Gastroesophageal sphincter (tissue), 4 donors: ENCODE measurements around the gene BMAL2. TPM values are rescaled to one million over a fixed set of nuclear protein-coding genes. Genes with fewer than 3 reads are reported as not detected.

Source experiments
- ATAC-seq: fragments of 150-250 bp; one replicate; pipeline ENCODE4 v1.9.1; 2016; ENCODE audit warnings: mild to moderate bottlenecking, moderate library complexity
- H3K27ac ChIP-seq, 4 donors: fragments of 200-600 bp; sonication (generic) in 3 of 4; 1 replicate in 3 of 4; 2 replicates in 1 of 4; pipeline ENCODE4 v1.5.1; 2016 to 2019
- H3K27me3 ChIP-seq: fragments of 200-600 bp; sonication (generic); one replicate; pipeline ENCODE4 v1.5.1; 2019
- H3K36me3 ChIP-seq, 2 donors: fragments of 200-600 bp; sonication (generic); one replicate each; pipeline ENCODE4 v1.5.1; 2019; ENCODE audit warnings: control low read depth in 1 of 2
- H3K4me1 ChIP-seq, 3 donors: fragments of 200-600 bp; sonication (generic); 1 replicate in 2 of 3; 2 replicates in 1 of 3; pipeline ENCODE4 v1.5.1; 2016 to 2019; ENCODE audit warnings: control low read depth in 2 of 3
- H3K4me3 ChIP-seq, 2 donors: fragments of 200-600 bp; sonication (generic); one replicate each; pipeline ENCODE4 v1.5.1; 2019; ENCODE audit warnings: mild to moderate bottlenecking in 1 of 2, moderate library complexity in 1 of 2
- H3K9me3 ChIP-seq, 3 donors: fragments of 200-600 bp; sonication (generic); one replicate each; pipeline ENCODE4 v1.5.1; 2017 to 2019; ENCODE audit warnings: control low read depth in 2 of 3
- EP300 ChIP-seq: sonication (generic); formaldehyde crosslinking; IDR thresholded peaks from one replicate; pipeline ENCODE4 v1.6.1; 2017; ENCODE audit warnings: antibody characterized with exemption, mild to moderate bottlenecking
- POLR2A ChIP-seq, 2 donors: fragments of 450-650 bp; IDR thresholded peaks; one replicate each; pipeline ENCODE4 v1.6.1; 2017; ENCODE audit warnings: antibody characterized with exemption in 2 of 2, mild to moderate bottlenecking in 2 of 2, moderate library complexity in 1 of 2
- POLR2AphosphoS5 ChIP-seq: sonication (generic); formaldehyde crosslinking; IDR thresholded peaks from one replicate; pipeline ENCODE4 v1.6.1; 2017; ENCODE audit warnings: antibody characterized with exemption
- WGBS, 2 donors: methylation state at CpG; one replicate each; pipeline ENCODE4 v1.1.5; 2018; ENCODE audit warnings: low coverage in 1 of 2; 5-methylcytosine and 5-hydroxymethylcytosine counted together
- total RNA-seq, 4 donors: library from RNA; depleted of rRNA; stranded (reverse); fragments of >200 nt; gene quantifications; one replicate each; pipeline ENCODE4 v1.1.0, GENCODE V29; 2016
- TF ChIP-seq, protein P1 (sequence below), 4 experiments: fragments of 200-600 bp in 2 of 4; fragments of 450-650 bp in 2 of 4; sonication (generic) in 1 of 4; IDR thresholded peaks; one replicate each; pipeline ENCODE4 v1.5.1; 2017 to 2019; ENCODE audit warnings: antibody characterized with exemption in 4 of 4, mild to moderate bottlenecking in 2 of 4, moderate library complexity in 2 of 4

BMAL2 gene
- total RNA-seq, 4 donors from 2014 or later, result 3.0 to 8.7 (median 6.0) TPM

GRCh38 chr12:27304856-27305255 is 27.8 kb upstream of the BMAL2 start:
- 67 to 78% methylated on average over 1 of the region's 1 CpG for WGBS, 2 donors
- no peak for ATAC-seq
- no peaks in the 10 kb centered on the region for H3K27me3 ChIP-seq
- peaks cover 0 to 38% of the 10 kb centered on the region in 2 donors for H3K36me3 ChIP-seq
- TF ChIP-seq POLR2A (IDR thresholded peaks at IDR 0.05), result no peak
- TF ChIP-seq, protein P1, sequence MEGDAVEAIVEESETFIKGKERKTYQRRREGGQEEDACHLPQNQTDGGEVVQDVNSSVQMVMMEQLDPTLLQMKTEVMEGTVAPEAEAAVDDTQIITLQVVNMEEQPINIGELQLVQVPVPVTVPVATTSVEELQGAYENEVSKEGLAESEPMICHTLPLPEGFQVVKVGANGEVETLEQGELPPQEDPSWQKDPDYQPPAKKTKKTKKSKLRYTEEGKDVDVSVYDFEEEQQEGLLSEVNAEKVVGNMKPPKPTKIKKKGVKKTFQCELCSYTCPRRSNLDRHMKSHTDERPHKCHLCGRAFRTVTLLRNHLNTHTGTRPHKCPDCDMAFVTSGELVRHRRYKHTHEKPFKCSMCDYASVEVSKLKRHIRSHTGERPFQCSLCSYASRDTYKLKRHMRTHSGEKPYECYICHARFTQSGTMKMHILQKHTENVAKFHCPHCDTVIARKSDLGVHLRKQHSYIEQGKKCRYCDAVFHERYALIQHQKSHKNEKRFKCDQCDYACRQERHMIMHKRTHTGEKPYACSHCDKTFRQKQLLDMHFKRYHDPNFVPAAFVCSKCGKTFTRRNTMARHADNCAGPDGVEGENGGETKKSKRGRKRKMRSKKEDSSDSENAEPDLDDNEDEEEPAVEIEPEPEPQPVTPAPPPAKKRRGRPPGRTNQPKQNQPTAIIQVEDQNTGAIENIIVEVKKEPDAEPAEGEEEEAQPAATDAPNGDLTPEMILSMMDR (IDR thresholded peaks at IDR 0.05), result no peak
- no peak for TF ChIP-seq EP300
- TF ChIP-seq POLR2AphosphoS5, result no peak
- peaks cover 0 to 46% (median 4%) of the 10 kb centered on the region in 3 donors for H3K4me1 ChIP-seq
- no peaks in the 10 kb centered on the region for H3K9me3 ChIP-seq
- peak overlapping the region in 3 of 4 donors; percentile 47 to 64 (median 61) for H3K27ac ChIP-seq
- no peak overlapping the region for H3K4me3 ChIP-seq

GRCh38 chr12:27305673-27306456 is 26.8 kb upstream of the BMAL2 start:
- Histone ChIP-seq H3K4me1 (peaks cover 0 to 37% (median 4%) of the 10 kb centered on the region in 3 donors), H3K9me3 (no peaks in the 10 kb centered on the region), H3K4me3 (no peak overlapping the region), H3K27ac (peak overlapping the region; percentile 1 to 64 (median 58)), H3K36me3 (peaks cover 0 to 43% of the 10 kb centered on the region in 2 donors), H3K27me3 (no peaks in the 10 kb centered on the region)
- TF ChIP-seq, protein P1 (IDR thresholded peaks at IDR 0.05), result peak; percentile 33 to 67 (median 55)
- TF ChIP-seq EP300 (no peak), POLR2A (IDR thresholded peaks at IDR 0.05) (no peak), POLR2AphosphoS5 (no peak)
- WGBS, 2 donors, result 26 to 57% methylated on average over 1 of the region's 1 CpG
- ATAC-seq, result no peak

DNA sequence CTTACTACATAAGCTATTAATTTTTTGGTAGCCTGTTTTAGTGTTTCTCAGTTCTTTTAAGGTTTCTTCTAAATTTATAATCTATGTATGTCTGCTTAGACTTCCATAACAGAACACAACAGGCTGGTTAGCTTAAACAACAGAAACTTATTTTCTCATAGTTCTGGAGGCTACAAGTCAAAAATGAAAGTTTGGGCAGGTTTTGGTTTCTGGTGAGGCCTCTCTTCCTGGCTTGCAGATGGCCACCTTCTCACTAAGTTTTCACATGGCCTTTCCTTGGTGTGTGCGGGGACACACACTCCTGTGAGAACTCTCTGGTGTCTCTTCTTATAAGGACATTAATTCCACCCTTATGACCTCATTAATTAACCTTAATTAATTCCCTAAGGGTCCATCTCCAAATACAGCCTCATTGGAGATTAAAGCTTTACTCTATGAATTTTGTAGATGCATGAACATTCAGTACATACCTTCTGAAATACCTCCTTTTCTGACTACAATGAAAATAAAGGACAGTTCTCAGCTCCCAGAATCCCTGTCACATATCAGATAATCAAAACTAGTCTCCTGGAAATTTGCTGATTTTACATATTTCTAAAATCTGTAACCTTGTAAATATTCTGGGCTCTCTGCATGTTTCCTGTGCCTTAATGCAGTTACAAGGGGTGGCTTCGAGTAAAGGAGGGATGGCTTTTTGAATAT is 23.2 kb upstream of the BMAL2 start:
- H3K27me3 ChIP-seq, result no peaks in the 10 kb centered on the region
- H3K4me3 ChIP-seq, result no peak overlapping the region
- TF ChIP-seq, protein P1 (IDR thresholded peaks at IDR 0.05), result no peak
- TF ChIP-seq POLR2A (IDR thresholded peaks at IDR 0.05) (no peak), POLR2AphosphoS5 (no peak), EP300 (no peak)
- 83 to 100% methylated on average over 1 of the region's 2 CpGs for WGBS, 2 donors
- no peak for ATAC-seq
- H3K36me3 ChIP-seq, result peaks cover 0 to 59% of the 10 kb centered on the region in 2 donors
- H3K9me3 ChIP-seq, result no peaks in the 10 kb centered on the region
- H3K4me1 ChIP-seq, result peaks cover 0 to 23% (median 4%) of the 10 kb centered on the region in 3 donors
- no peak overlapping the region for H3K27ac ChIP-seq

GRCh38 chr12:27309995-27310315 is 22.7 kb upstream of the BMAL2 start:
- H3K27me3 ChIP-seq, result no peaks in the 10 kb centered on the region
- no peak overlapping the region for H3K27ac ChIP-seq
- no peak overlapping the region for H3K4me3 ChIP-seq
- 80% methylated on average over 1 of the region's 1 CpG; no CpG with 5 or more reads in 1 of the 2 donors for WGBS, 2 donors
- H3K9me3 ChIP-seq, result no peaks in the 10 kb centered on the region
- no peak for TF ChIP-seq EP300
- no peak for TF ChIP-seq POLR2A (IDR thresholded peaks at IDR 0.05)
- peaks cover 0 to 21% (median 4%) of the 10 kb centered on the region in 3 donors for H3K4me1 ChIP-seq
- peaks cover 0 to 65% of the 10 kb centered on the region in 2 donors for H3K36me3 ChIP-seq
- ATAC-seq, result no peak

DNA sequence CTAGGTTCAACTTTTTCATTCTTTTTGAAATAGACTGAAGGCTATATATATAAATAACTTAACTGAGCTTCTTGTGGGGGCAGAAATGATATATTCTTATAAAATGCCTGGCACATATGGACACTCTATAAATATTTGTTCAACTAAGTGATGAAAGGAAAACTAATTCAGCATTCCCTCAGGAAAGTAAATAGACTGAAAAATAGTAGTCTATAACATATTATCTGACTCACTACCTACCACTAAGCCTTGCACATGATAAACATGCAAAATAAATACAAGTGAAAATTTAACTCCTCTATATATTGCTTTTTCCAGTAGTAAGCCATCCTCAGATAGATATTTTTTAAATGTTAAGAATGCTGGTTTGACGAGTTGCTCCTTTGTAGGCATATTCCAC is 15.7 kb upstream of the BMAL2 start:
- TF ChIP-seq, protein P1 (IDR thresholded peaks at IDR 0.05), result no peak
- TF ChIP-seq POLR2A (IDR thresholded peaks at IDR 0.05), result no peak
- Histone ChIP-seq H3K27me3 (no peaks in the 10 kb centered on the region), H3K4me1 (peaks cover 0 to 12% (median 0%) of the 10 kb centered on the region in 3 donors), H3K4me3 (no peak overlapping the region), H3K9me3 (no peaks in the 10 kb centered on the region), H3K27ac (peak overlapping the region in 1 of 4 donors; percentile 3), H3K36me3 (peaks cover 4 to 99% of the 10 kb centered on the region in 2 donors)
- WGBS, 2 donors, result 68 to 87% methylated on average over 1 of the region's 1 CpG
- ATAC-seq, result no peak
